GM23248 (cell line): ENCODE measurements around the gene PLCH1. TPM values are rescaled to one million over a fixed set of nuclear protein-coding genes. Genes with fewer than 3 reads are reported as not detected.

Experiments used
- DNase-seq: peaks from one replicate; pipeline ENCODE4 v3.0.0-alpha.2; 2015
- H2AFZ ChIP-seq: fragments of 200-600 bp; sonication (generic); 2 replicates; pipeline ENCODE4 v1.6.1; 2016; ENCODE audit warnings: antibody characterized with exemption
- H3F3A ChIP-seq: fragments of 200-600 bp; sonication (generic); 2 replicates; pipeline ENCODE4 v1.6.1; 2016; ENCODE audit warnings: mild to moderate bottlenecking, antibody characterized with exemption, mixed run types; ENCODE audit not compliant: insufficient read depth
- H3K27ac ChIP-seq: fragments of 200-600 bp; sonication (generic); 2 replicates; pipeline ENCODE4 v1.5.1; 2016; ENCODE audit warnings: mild to moderate bottlenecking
- H3K27me3 ChIP-seq: fragments of 200-600 bp; sonication (generic); replicated peaks from 2 replicates; pipeline ENCODE4 v1.6.1; 2016; ENCODE audit warnings: mild to moderate bottlenecking; ENCODE audit not compliant: insufficient read depth
- H3K36me3 ChIP-seq: fragments of 200-600 bp; sonication (generic); 2 replicates; pipeline ENCODE4 v1.6.1; 2016; ENCODE audit warnings: low read depth, mild to moderate bottlenecking
- H3K4me1 ChIP-seq: fragments of 200-600 bp; sonication (generic); 2 replicates; pipeline ENCODE4 v1.6.1; 2016; ENCODE audit warnings: mild to moderate bottlenecking; ENCODE audit not compliant: insufficient read depth
- H3K4me2 ChIP-seq: fragments of 200-600 bp; sonication (generic); one replicate; pipeline ENCODE4 v1.6.1; 2016; ENCODE audit warnings: mild to moderate bottlenecking; ENCODE audit not compliant: unreplicated experiment
- H3K4me3 ChIP-seq: fragments of 200-600 bp; sonication (generic); 2 replicates; pipeline ENCODE4 v1.5.1; 2016; ENCODE audit warnings: mild to moderate bottlenecking
- H3K79me2 ChIP-seq: fragments of 200-600 bp; sonication (generic); 2 replicates; pipeline ENCODE4 v1.6.1; 2016; ENCODE audit warnings: mild to moderate bottlenecking; ENCODE audit not compliant: insufficient read depth
- H3K9ac ChIP-seq: fragments of 200-600 bp; sonication (generic); 2 replicates; pipeline ENCODE4 v1.6.1; 2016; ENCODE audit warnings: mild to moderate bottlenecking
- H3K9me2 ChIP-seq: fragments of 200-600 bp; sonication (generic); 2 replicates; pipeline ENCODE4 v1.6.1; 2016; ENCODE audit warnings: mixed run types, mild to moderate bottlenecking, moderate library complexity; ENCODE audit not compliant: insufficient read depth
- H3K9me3 ChIP-seq: fragments of 200-600 bp; sonication (generic); one replicate; pipeline ENCODE4 v1.6.1; 2017; ENCODE audit warnings: low read depth
- H4K20me1 ChIP-seq: fragments of 200-600 bp; sonication (generic); 2 replicates; pipeline ENCODE4 v1.6.0; 2016; ENCODE audit not compliant: insufficient read depth
- EZH2 ChIP-seq: fragments of 200-600 bp; sonication (generic); IDR thresholded peaks from 2 replicates; pipeline ENCODE4 v1.6.1; 2018; ENCODE audit warnings: antibody characterized with exemption, mild to moderate bottlenecking; ENCODE audit not compliant: insufficient read depth, poor library complexity, severe bottlenecking
- EZH2phosphoT487 ChIP-seq: fragments of 200-600 bp; sonication (generic); IDR thresholded peaks from 2 replicates; pipeline ENCODE4 v1.6.1; 2018; ENCODE audit warnings: antibody characterized with exemption, moderate library complexity, mild to moderate bottlenecking, low read depth; ENCODE audit not compliant: insufficient read depth
- WGBS, 2 experiments: methylation state at CpG; one replicate each; pipeline ENCODE4 v1.1.6; 2015 to 2017; ENCODE audit warnings: low lambda C conversion rate in 2 of 2, low coverage in 1 of 2; ENCODE audit errors: missing lambda C conversion rate in 2 of 2; 5-methylcytosine and 5-hydroxymethylcytosine counted together
- in situ Hi-C: fragments of 300-500 bp; cut with MboI; formaldehyde crosslinking; loops from 2 replicates; pipeline ENCODE4 v1.15.0; 2020
- polyA plus RNA-seq: library from polyadenylated mRNA; unstranded; fragments of >200 nt; fragmentation: Nextera tagmentation; extraction: Ambion mirVana; gene quantifications from 2 replicates; pipeline ENCODE4 v1.2.1, GENCODE V29; 2016
- total RNA-seq: library from RNA; depleted of rRNA; stranded (reverse); fragments of >200 nt; shearing (Covaris generic); gene quantifications from 2 replicates; pipeline ENCODE4 v1.2.3, GENCODE V29; 2014

PLCH1 gene
- total and polyA plus RNA-seq, 2 experiments from 2014 or later: not detected

DNA sequence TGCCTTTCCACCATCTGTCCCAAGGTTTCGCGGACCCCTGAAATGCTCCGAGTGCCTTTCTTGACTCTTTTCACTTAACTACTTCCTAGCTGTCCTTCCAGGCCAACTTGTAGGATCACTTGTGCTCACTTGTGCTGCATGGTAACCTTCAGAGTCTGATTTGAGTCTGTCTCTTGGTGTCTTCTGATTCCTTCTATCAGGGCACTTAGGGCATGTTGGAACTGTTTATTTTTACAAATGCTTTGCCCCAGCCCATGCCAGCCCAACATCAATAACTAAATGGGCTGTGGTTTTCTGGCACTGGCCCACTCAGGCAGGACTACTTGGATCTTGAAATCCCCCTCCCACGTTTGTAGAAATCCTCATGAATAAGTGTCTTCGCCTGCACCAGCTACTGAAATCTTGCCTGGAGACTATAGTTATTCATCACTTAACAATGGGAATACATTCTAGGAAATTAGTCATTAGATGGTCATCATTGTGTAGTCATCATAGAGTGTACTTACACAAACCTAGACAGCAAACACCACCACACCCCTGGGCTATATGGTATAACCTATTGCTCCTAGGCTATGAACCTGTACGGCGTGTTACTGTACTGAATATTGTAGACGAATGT, 328.3 kb downstream of the PLCH1 start:
- Histone ChIP-seq H3K4me3 (no peak overlapping the region), H3K79me2 (no peaks in the 10 kb centered on the region), H3K27me3 (no peaks in the 10 kb centered on the region), H3K9ac (no peak overlapping the region), H3K9me2 (no peaks in the 10 kb centered on the region), H3K9me3 (no peaks in the 10 kb centered on the region), H3K4me2 (peak overlapping the region; percentile 30), H2AFZ (no peak overlapping the region), H3F3A (peaks cover 18% of the 10 kb centered on the region; the same call in 1 of the 2 replicates), H4K20me1 (no peaks in the 10 kb centered on the region), H3K36me3 (no peaks in the 10 kb centered on the region), H3K4me1 (peaks cover 21% of the 10 kb centered on the region), H3K27ac (peak overlapping the region; percentile 39)
- in situ Hi-C loops: no loop called here
- peak; percentile 87 for DNase-seq
- 52% methylated on average over 8 of the region's 8 CpGs for WGBS, 2 experiments
- no peak for TF ChIP-seq EZH2
- TF ChIP-seq EZH2phosphoT487: no peak

DNA sequence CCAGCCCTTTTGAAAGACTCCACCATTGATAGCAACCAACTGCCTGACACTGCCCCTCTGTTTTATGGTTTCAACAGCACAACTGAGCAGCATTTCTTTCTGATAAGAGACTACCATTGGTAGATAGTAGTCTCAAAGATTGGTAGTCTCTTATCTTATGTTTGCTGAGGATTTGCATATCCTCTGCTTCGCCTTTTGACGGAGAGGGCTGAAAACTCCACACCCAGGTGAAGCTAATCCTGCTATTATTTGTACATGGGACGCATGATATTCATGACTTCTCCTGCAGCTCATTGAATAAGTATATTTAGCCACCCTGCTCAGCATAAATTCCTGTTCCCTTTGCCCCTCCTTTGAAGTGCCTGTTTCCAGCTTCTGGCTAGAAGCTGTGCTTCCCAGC, 332.0 kb downstream of the PLCH1 start:
- no peak overlapping the region for H3K4me2 ChIP-seq
- no peak overlapping the region for H2AFZ ChIP-seq
- in situ Hi-C loops: no loop called here
- 97 to 98% methylated on average over 3 of the region's 3 CpGs for WGBS, 2 experiments
- no peak overlapping the region for H3K27ac ChIP-seq
- H3K27me3 ChIP-seq: no peaks in the 10 kb centered on the region
- peaks cover 27% of the 10 kb centered on the region for H3K4me1 ChIP-seq
- H3F3A ChIP-seq: peaks cover 23% of the 10 kb centered on the region; the same call in 1 of the 2 replicates
- H3K9me3 ChIP-seq: no peaks in the 10 kb centered on the region
- no peaks in the 10 kb centered on the region for H3K9me2 ChIP-seq
- no peak overlapping the region for H3K4me3 ChIP-seq
- H3K36me3 ChIP-seq: no peaks in the 10 kb centered on the region
- H4K20me1 ChIP-seq: no peaks in the 10 kb centered on the region
- TF ChIP-seq EZH2: no peak
- no peak for TF ChIP-seq EZH2phosphoT487
- no peaks in the 10 kb centered on the region for H3K79me2 ChIP-seq
- no peak overlapping the region for H3K9ac ChIP-seq
- DNase-seq: no peak

GRCh38 chr3:155411500-155412223, 333.2 kb downstream of the PLCH1 start:
- Histone ChIP-seq H3K4me3 (no peak overlapping the region), H3K9ac (no peak overlapping the region), H3F3A (peaks cover 26% of the 10 kb centered on the region; the same call in 1 of the 2 replicates), H3K79me2 (no peaks in the 10 kb centered on the region), H3K4me1 (peaks cover 27% of the 10 kb centered on the region), H3K9me2 (no peaks in the 10 kb centered on the region), H3K27me3 (no peaks in the 10 kb centered on the region), H4K20me1 (no peaks in the 10 kb centered on the region), H3K4me2 (no peak overlapping the region), H3K36me3 (no peaks in the 10 kb centered on the region), H3K27ac (no peak overlapping the region), H2AFZ (no peak overlapping the region), H3K9me3 (no peaks in the 10 kb centered on the region)
- TF ChIP-seq EZH2phosphoT487: no peak
- no peak for TF ChIP-seq EZH2
- in situ Hi-C loops: no loop called here
- DNase-seq: no peak
- 93% methylated on average over 5 of the region's 5 CpGs for WGBS, 2 experiments

- no peaks in the 10 kb centered on the region for H3K27me3 ChIP-seq
- no peaks in the 10 kb centered on the region for H3K9me2 ChIP-seq
- no peaks in the 10 kb centered on the region for H3K36me3 ChIP-seq
- H3K4me2 ChIP-seq: no peak overlapping the region
- no peaks in the 10 kb centered on the region for H3K79me2 ChIP-seq
- no peaks in the 10 kb centered on the region for H4K20me1 ChIP-seq
- H3K9me3 ChIP-seq: no peaks in the 10 kb centered on the region
- DNase-seq: no peak
- H2AFZ ChIP-seq: no peak overlapping the region
- peaks cover 15% of the 10 kb centered on the region for H3K4me1 ChIP-seq
- no peak overlapping the region for H3K9ac ChIP-seq
- no peak overlapping the region for H3K27ac ChIP-seq
- peaks cover 16% of the 10 kb centered on the region; the same call in 1 of the 2 replicates for H3F3A ChIP-seq
- in situ Hi-C loops: no loop called here
- H3K4me3 ChIP-seq: no peak overlapping the region
- TF ChIP-seq EZH2 (no peak), EZH2phosphoT487 (no peak)
Measured at GRCh38 chr3:155409336-155409735, 335.5 kb downstream of the PLCH1 start.
